Measurements from ENCODE around the gene CCDC126.
"Not testable (repeated sequence)": the region's sequence is repeated elsewhere in the genome, so short reads cannot be mapped to it uniquely, and the experiment has no call there.

Gene CCDC126

DNA sequence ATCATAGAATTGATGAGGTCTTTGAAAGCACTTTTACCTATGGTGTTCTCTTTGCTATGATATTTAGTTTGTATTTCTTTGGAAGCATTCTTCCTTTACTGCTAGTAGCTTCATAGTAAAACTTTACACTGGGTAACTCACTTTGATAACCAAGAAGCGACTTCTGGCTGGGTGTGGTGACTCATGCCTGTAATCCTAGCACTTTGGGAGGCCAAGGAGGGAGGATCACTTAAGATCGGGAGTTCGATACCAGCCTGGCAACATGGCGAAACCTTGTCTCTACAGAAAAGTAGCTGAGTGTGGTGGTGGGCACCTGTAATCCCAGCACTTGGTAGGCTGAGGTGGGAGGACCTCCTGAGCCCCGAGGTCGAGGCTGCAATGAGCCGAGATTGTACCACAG lies 36.2 kb downstream of the CCDC126 start:
- DNase-seq, result no peak

- DNase-seq, result no peak
Observed at GRCh38 chr7:23645822-23646221, 48.6 kb downstream of the CCDC126 start.

DNA sequence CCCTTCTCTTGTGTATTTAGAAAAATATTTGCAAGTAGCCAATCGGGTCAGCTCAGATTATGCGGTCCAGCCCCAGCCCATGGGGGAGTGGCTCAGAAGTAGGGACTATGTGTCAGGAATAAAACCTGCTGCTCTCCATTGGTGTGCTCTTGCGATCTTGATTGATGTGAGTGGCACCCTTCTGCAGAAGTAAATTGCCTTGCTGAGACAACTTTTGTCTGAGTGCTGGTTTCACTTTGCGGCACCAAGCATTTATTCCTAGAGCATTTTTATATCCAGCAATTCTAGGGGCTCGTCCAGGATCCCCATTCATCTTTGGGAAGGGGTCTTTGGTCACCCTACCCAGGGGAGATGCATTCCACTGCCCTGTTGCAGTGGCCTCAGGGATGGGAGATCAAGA lies 56.8 kb downstream of the CCDC126 start:
- DNase-seq, result no peak

GRCh38 chr7:23654508-23654907 lies 57.3 kb downstream of the CCDC126 start:
- no peak for DNase-seq

DNA sequence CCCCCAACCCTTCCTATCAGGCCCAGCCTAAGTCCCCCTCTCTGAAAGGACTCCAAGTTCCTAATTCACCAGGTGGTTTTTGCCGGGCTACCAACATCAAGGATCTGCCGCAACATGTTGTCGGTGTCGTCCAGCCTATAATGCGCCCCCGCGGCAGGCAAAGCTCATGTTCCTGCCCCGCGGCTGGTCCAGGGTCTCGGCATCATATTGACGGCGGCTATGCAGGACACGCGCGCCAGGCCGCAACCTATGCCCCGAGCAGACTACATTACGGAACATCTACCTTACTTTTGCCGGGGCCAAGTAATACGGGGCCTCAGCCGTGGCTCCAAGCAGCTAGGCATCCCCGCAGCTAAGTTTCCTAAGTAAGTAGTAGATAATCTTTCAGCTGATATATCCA lies 58.3 kb downstream of the CCDC126 start:
- no peak for DNase-seq

DNA sequence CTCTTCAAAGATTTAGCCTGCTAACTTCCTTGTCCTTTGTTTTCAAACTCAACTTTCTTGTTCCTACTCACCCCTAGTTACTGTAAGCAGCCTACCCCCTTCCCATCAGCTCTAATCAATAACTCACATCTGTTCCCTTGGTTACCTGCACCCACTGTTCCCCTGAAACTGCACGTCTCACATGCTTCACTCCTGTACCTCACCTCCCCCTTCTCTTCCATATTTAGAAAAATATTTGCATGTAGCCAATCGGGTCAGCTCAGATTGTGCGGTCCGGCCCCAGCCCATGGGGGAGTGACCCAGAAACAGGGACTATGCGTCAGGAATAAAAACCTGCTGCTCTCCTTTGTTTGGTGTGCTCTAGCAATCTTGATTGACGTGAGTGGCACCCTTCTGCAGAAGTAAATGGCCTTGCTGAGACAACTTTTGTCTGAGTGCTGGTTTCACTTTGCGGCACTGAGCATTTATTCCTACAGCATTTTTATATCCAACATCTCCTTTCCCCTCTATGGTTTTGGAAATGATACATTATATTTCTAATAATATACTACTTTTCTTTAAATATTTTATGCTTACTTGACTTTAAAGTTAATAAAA lies 61.7 kb downstream of the CCDC126 start:
- no peak for DNase-seq

GRCh38 chr7:23661385-23661784 lies 64.2 kb downstream of the CCDC126 start:
- DNase-seq, result no peak

- peak; percentile 63 for DNase-seq
Observed at GRCh38 chr7:23662124-23662983, 65.2 kb downstream of the CCDC126 start.

DNA sequence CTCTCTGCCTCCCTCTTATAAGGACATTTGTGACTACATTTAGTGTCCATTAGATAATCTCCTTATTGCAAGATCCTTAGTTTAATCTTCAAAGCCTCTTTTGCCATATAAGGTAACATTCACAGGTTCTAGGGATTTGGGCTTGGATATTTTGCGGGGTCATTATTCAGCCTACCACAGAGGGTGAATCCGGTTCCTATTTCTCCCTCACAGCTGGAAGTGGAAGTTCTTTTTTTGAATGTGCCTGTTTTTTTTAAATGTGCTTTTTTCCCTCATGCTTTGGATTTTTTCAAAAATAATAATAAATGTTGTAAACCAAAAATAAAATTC lies 65.8 kb downstream of the CCDC126 start:
- no peak for DNase-seq

GRCh38 chr7:23664122-23664521 lies 66.9 kb downstream of the CCDC126 start:
- no peak for DNase-seq

- no peak for DNase-seq
Observed at GRCh38 chr7:23672033-23672432, 74.9 kb downstream of the CCDC126 start.

GRCh38 chr7:23679898-23680413 lies 82.8 kb downstream of the CCDC126 start, which contains the start of gene FAM221A:
TSS of gene FAM221A (plus strand) at chr7:23680199. CDS start at chr7:23680219, 20 bp downstream.
- DNase-seq, result peak; percentile 74

DNA sequence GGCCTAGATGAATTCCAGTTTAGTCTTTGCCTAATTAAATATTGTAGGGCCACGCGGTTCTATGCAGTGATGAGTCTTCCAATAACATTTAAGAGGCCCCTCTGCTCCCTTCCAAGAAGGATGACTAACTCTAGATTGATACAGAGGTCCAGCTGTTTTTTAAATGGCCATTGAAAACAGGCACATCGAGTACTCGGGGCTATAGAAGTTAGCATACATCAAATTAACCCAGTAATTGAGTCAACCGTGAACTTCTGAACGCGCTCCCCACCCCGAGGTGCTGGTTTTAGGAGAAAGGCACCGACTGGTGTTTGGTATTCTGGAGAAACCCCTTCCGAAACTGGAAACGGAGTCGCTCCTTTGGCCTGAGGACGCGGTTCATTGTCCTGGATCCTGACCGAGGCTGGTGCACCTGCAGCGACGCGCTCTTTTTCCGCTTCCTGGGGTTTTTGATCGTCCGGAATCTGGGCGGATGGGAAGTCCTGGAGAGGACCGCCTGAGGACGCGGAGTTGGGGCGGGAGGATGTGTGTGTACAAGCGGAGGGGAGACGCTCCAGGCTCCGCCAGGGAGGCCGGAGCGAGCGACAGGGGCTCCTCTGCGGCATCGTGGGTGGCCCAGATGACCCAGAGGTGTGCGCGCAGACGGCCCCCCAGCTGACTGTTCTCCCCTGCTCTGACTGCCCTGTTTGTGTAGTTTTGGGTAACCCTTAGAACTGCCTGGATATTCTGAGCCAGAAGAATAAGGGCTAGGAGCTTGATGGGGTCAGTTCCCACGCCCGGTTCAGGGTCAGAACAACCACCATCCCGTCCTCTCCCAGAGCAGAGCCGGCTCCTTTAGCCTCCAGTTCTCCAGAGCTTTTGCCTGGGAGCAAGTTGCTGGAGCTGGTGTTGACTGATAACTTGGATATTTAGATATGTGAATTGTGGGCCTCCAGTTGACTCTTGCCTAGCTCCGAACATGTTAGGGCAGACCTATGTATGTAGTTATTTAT lies 83.5 kb downstream of the CCDC126 start:
- DNase-seq, result peak; percentile 39

GRCh38 chr7:23684041-23684440 lies 86.9 kb downstream of the CCDC126 start:
- DNase-seq, result not testable (repeated sequence)

GRCh38 chr7:23685731-23686130 lies 88.5 kb downstream of the CCDC126 start:
- DNase-seq, result no peak

DNA sequence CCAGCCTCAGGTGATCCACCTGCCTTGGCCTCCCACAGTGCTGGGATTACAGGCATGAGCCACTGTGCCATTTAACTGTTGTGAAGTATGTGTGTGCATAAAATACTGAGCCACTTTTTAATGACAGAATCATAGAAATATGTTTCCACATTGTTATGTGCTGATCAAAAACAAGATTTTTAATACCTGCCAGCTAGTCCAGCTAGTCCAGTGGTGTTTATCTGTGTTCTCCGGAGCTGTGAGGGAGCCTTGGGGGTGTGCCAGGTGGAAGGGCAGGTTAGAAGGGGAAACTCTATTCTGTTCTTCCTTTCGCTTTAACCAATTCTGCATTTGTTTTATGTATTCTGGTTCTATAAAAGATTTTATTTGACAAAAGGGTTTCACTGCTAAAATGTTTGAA lies 89.8 kb downstream of the CCDC126 start:
- DNase-seq, result peak; percentile 17

DNA sequence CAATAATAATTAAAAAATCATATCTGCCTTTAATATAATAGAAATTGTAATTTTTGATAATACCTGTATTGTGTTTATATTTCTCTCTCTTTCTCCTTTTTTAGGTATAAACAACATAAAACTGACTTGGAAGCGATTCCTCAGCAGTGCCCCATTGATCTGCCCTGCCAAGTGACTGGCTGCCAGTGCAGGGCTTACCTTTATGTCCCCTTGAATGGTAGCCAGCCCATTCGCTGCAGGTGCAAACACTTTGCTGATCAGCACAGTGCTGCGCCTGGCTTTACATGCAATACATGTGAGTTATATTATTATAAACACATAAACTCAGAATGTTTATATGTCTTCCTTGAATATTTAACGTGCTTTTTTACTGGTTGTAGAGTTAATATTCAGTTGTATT lies 92.0 kb downstream of the CCDC126 start:
- no peak for DNase-seq

GRCh38 chr7:23691320-23691719 lies 94.1 kb downstream of the CCDC126 start:
- peak; percentile 28 for DNase-seq

- DNase-seq, result no peak
Observed at GRCh38 chr7:23693224-23693623, 96.0 kb downstream of the CCDC126 start.
